Gastrocnemius medialis (tissue), 4 donors: ENCODE measurements around the gene FFAR3.

ENCODE experiments used
- CTCF ChIP-seq, 5 experiments: fragments of 450-650 bp in 3 of 5; fragments of 200-600 bp in 2 of 5; sonication (generic) in 2 of 5; IDR thresholded peaks in 4 of 5; conservative IDR thresholded peaks in 1 of 5; 1 replicate in 4 of 5; 2 replicates in 1 of 5; pipeline ENCODE4 v1.5.1; 2016 to 2019; ENCODE audit warnings: antibody characterized with exemption in 5 of 5, mild to moderate bottlenecking in 3 of 5, moderate library complexity in 3 of 5
- POLR2A ChIP-seq, 2 donors: fragments of 450-650 bp; IDR thresholded peaks; one replicate each; pipeline ENCODE4 v1.6.1; 2017; ENCODE audit warnings: antibody characterized with exemption in 2 of 2, mild to moderate bottlenecking in 2 of 2, moderate library complexity in 2 of 2

- no peak for TF ChIP-seq CTCF (IDR thresholded peaks at IDR 0.05 in 4 of 5, conservative IDR thresholded peaks at IDR 0.05 in 1 of 5)
- TF ChIP-seq POLR2A (IDR thresholded peaks at IDR 0.05): no peak
These were observed 10.1 kb downstream of the FFAR3 start for GRCh38 chr19:35368378-35368777.
